Panc1 (cell line): ENCODE results near the gene ACTR10. TPM values are rescaled to one million over a fixed set of nuclear protein-coding genes. Genes with fewer than 3 reads are reported as not detected.

Source experiments
- ATAC-seq: fragments of 200-7000 bp; cut with Tn5 transposase; 2 replicates; pipeline ENCODE4 v1.9.1; 2020; ENCODE audit warnings: mild to moderate bottlenecking, moderate library complexity
- BruUV-seq: library from RNA; stranded (reverse); fragments of 400-500 nt; replicated peaks from 2 replicates; lab custom pipeline; 2021; lab: Mats Ljungman, UMichigan
- CTCF ChIA-PET: fragments of 300-600 bp; sonication (Branson Sonifier 250); formaldehyde crosslinking; loops from one replicate; lab custom pipeline; 2022; ENCODE audit warnings: antibody characterized with exemption; lab: Charles Lee
- POLR2A ChIA-PET: fragments of 300-600 bp; sonication (Branson Sonifier 250); formaldehyde crosslinking; loops from one replicate; lab custom pipeline; 2022; ENCODE audit warnings: antibody characterized with exemption; lab: Charles Lee
- DNase-seq: peaks from one replicate; pipeline ENCODE4 v3.0.0-alpha.2; 2010; ENCODE audit warnings: low read depth, low spot score
- H3K27ac ChIP-seq: 2 replicates; pipeline ENCODE4 v1.5.1; 2011; ENCODE audit warnings: mild to moderate bottlenecking, low read length, inconsistent platforms
- H3K27me3 ChIP-seq: fragments of 200-500 bp; sonication (Bioruptor generic); 2 replicates; pipeline ENCODE4 v1.6.0; 2014; ENCODE audit warnings: low read length, inconsistent platforms; ENCODE audit not compliant: control insufficient read depth, insufficient read depth
- H3K36me3 ChIP-seq: fragments of 200-500 bp; sonication (Bioruptor generic); 2 replicates; pipeline ENCODE4 v1.5.1; 2014; ENCODE audit warnings: inconsistent platforms, mild to moderate bottlenecking, low read length, moderate library complexity; ENCODE audit not compliant: control insufficient read depth, insufficient read depth
- H3K4me1 ChIP-seq: 2 replicates; pipeline ENCODE4 v1.5.1; 2011; ENCODE audit warnings: inconsistent platforms, mild to moderate bottlenecking, low read length, moderate library complexity; ENCODE audit not compliant: control insufficient read depth, insufficient read depth
- H3K4me3 ChIP-seq, 2 experiments: 2 replicates each; pipeline ENCODE4 v1.5.1; 2011 to 2012; ENCODE audit warnings: low read depth in 2 of 2, low read length in 2 of 2, mild to moderate bottlenecking in 2 of 2, inconsistent platforms in 1 of 2, moderate library complexity in 1 of 2
- H3K9me3 ChIP-seq: fragments of 200-500 bp; sonication (Bioruptor generic); 2 replicates; pipeline ENCODE4 v1.5.1; 2014; ENCODE audit warnings: low read depth, mild to moderate bottlenecking, inconsistent platforms, low read length, moderate library complexity; ENCODE audit not compliant: control insufficient read depth, insufficient read depth
- POLR2AphosphoS5 ChIP-seq: IDR thresholded peaks from 2 replicates; pipeline ENCODE4 v1.6.1; 2012; ENCODE audit warnings: mild to moderate bottlenecking, low read depth, low read length, moderate library complexity
- SIN3A ChIP-seq: IDR thresholded peaks from 2 replicates; pipeline ENCODE4 v1.6.1; 2012; ENCODE audit warnings: low read depth, mild to moderate bottlenecking, low read length, moderate library complexity, borderline replicate concordance; ENCODE audit not compliant: insufficient read depth
- TCF7L2 ChIP-seq: IDR thresholded peaks from 2 replicates; pipeline ENCODE4 v1.6.1; 2011; ENCODE audit warnings: mild to moderate bottlenecking, low read depth, low read length, inconsistent platforms
- in situ Hi-C: cut with HindIII; loops from 2 replicates; pipeline ENCODE4 v1.10.0; 2016; ENCODE audit warnings: low sequenced_read_pairs, low pct_unique_long_range_greater_than_20kb
- intact Hi-C: fragments of 100-400 bp; cut with micrococcal nuclease; formaldehyde crosslinking; loops from one replicate; pipeline ENCODE4 v1.10.0; 2022; ENCODE audit not compliant: unreplicated experiment
- total RNA-seq: library from RNA; stranded (reverse); gene quantifications from one replicate; pipeline ENCODE4 v1.2.1, GENCODE V29; 2021; ENCODE audit not compliant: unreplicated experiment
- TF ChIP-seq, protein P1 (sequence below), 2 experiments: IDR thresholded peaks; 2 replicates each; pipeline ENCODE4 v1.6.1; 2011 to 2012; ENCODE audit warnings: low read depth in 2 of 2, control low read depth in 1 of 2, low read length in 1 of 2, mild to moderate bottlenecking in 1 of 2, moderate library complexity in 1 of 2; ENCODE audit not compliant: insufficient read depth in 1 of 2
- TF ChIP-seq, protein P2 (sequence below): fragments of 450-650 bp; IDR thresholded peaks from 2 replicates; pipeline ENCODE4 v1.5.1; 2017; ENCODE audit warnings: mild to moderate bottlenecking

Gene ACTR10
- total RNA-seq, 1 experiment from 2014 or later: 34.9 TPM

DNA sequence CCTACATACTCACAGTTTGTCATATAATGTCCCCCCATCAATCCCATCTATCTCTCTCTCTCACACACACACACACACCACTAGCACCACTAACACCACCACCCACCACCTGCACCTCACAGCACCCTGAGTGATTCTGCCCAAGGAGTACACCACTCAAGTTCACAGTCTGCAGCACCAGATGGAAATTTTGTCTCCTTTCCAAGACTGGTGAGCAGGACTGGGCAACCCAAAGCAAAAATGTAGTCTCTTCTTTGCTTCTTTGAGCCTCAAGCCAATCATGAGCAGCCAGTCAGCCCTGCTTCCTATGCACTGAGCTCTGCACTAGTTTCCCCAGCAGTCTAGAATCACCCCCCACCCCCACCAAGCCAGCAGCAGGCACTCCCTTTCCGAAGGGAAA lies 32.9 kb upstream of the ACTR10 start:
- no peaks in the 10 kb centered on the region for H3K4me1 ChIP-seq
- no peak overlapping the region for H3K27ac ChIP-seq
- no peak for TF ChIP-seq POLR2AphosphoS5
- TF ChIP-seq, protein P1, sequence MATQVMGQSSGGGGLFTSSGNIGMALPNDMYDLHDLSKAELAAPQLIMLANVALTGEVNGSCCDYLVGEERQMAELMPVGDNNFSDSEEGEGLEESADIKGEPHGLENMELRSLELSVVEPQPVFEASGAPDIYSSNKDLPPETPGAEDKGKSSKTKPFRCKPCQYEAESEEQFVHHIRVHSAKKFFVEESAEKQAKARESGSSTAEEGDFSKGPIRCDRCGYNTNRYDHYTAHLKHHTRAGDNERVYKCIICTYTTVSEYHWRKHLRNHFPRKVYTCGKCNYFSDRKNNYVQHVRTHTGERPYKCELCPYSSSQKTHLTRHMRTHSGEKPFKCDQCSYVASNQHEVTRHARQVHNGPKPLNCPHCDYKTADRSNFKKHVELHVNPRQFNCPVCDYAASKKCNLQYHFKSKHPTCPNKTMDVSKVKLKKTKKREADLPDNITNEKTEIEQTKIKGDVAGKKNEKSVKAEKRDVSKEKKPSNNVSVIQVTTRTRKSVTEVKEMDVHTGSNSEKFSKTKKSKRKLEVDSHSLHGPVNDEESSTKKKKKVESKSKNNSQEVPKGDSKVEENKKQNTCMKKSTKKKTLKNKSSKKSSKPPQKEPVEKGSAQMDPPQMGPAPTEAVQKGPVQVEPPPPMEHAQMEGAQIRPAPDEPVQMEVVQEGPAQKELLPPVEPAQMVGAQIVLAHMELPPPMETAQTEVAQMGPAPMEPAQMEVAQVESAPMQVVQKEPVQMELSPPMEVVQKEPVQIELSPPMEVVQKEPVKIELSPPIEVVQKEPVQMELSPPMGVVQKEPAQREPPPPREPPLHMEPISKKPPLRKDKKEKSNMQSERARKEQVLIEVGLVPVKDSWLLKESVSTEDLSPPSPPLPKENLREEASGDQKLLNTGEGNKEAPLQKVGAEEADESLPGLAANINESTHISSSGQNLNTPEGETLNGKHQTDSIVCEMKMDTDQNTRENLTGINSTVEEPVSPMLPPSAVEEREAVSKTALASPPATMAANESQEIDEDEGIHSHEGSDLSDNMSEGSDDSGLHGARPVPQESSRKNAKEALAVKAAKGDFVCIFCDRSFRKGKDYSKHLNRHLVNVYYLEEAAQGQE (IDR thresholded peaks at IDR 0.05; ENCODE audit: insufficient read depth in 1 of 2, low read depth in 2 of 2, low read length in 1 of 2): no peak
- no peak for TF ChIP-seq TCF7L2
- no peak for TF ChIP-seq SIN3A
- TF ChIP-seq, protein P2, sequence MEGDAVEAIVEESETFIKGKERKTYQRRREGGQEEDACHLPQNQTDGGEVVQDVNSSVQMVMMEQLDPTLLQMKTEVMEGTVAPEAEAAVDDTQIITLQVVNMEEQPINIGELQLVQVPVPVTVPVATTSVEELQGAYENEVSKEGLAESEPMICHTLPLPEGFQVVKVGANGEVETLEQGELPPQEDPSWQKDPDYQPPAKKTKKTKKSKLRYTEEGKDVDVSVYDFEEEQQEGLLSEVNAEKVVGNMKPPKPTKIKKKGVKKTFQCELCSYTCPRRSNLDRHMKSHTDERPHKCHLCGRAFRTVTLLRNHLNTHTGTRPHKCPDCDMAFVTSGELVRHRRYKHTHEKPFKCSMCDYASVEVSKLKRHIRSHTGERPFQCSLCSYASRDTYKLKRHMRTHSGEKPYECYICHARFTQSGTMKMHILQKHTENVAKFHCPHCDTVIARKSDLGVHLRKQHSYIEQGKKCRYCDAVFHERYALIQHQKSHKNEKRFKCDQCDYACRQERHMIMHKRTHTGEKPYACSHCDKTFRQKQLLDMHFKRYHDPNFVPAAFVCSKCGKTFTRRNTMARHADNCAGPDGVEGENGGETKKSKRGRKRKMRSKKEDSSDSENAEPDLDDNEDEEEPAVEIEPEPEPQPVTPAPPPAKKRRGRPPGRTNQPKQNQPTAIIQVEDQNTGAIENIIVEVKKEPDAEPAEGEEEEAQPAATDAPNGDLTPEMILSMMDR: no peak
- intact Hi-C loops (loop anchor here (2.0 kb wide), 1 partner anchor 58 kb away; no protein-coding TSS in a partner anchor), in situ Hi-C loops (no loop called here)
- POLR2A ChIA-PET: no interaction called here
- CTCF ChIA-PET: interaction anchor here (0.7 kb wide), 1 partner anchor 27 kb away, joined by 4 read pairs; no protein-coding TSS in a partner anchor
- BruUV-seq: no TSS peak
- H3K4me3 ChIP-seq: no peak overlapping the region
- H3K27me3 ChIP-seq: no peaks in the 10 kb centered on the region
- ATAC-seq (no peak), DNase-seq (no peak)
- no peaks in the 10 kb centered on the region for H3K9me3 ChIP-seq
- H3K36me3 ChIP-seq: no peaks in the 10 kb centered on the region

DNA sequence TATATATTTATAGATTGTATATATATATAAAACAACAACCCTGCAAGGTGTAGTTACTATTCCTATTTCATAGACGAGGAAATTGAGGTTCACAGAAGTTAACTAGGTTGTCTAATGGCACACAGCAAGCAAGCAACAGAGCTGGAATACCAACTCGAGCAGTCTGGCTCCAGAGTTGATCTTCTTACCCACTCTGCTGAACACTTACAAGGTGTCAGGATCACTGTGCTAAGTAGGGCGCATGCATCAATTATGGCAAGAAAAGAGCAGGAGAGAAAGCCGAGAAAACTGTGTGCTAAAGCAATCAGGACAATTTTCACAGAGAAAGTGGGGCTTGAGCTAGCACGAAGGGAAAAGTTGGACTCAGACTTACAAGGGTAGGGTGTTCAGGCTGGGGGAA lies 32.1 kb upstream of the ACTR10 start:
- Histone ChIP-seq H3K4me3 (no peak overlapping the region), H3K9me3 (no peaks in the 10 kb centered on the region), H3K36me3 (no peaks in the 10 kb centered on the region), H3K27me3 (no peaks in the 10 kb centered on the region), H3K27ac (no peak overlapping the region), H3K4me1 (no peaks in the 10 kb centered on the region)
- in situ Hi-C loops (no loop called here), intact Hi-C loops (loop anchor here (2.0 kb wide), 1 partner anchor 59 kb away; no protein-coding TSS in a partner anchor)
- BruUV-seq: no TSS peak
- no peak for ATAC-seq
- no peak for TF ChIP-seq TCF7L2
- TF ChIP-seq, protein P1 (IDR thresholded peaks at IDR 0.05; ENCODE audit: insufficient read depth in 1 of 2, low read depth in 2 of 2, low read length in 1 of 2): no peak
- ChIA-PET CTCF (interaction anchor here (0.7 kb wide), 1 partner anchor 26 kb away, joined by 4 read pairs; no protein-coding TSS in a partner anchor), POLR2A (no interaction called here)
- no peak for DNase-seq
